ENCODE data around the gene ATP5MC2. TPM values are rescaled to one million over a fixed set of nuclear protein-coding genes. Genes with fewer than 3 reads are reported as not detected.
"Not testable (repeated sequence)": the region's sequence is repeated elsewhere in the genome, so short reads cannot be mapped to it uniquely, and the experiment has no call there.

Gene ATP5MC2
- total RNA-seq, 1 experiment from 2014 or later = 318 TPM

- DNase-seq (ENCODE audit: low read depth) = peak; percentile 59
These were observed 19.6 kb upstream of the ATP5MC2 start for GRCh38 chr12:53695152-53696145.

- DNase-seq (ENCODE audit: low read depth) = no peak
These were observed 18.9 kb upstream of the ATP5MC2 start for GRCh38 chr12:53694756-53695151.

- no peak for DNase-seq (ENCODE audit: low read depth)
These were observed 12.3 kb upstream of the ATP5MC2 start for GRCh38 chr12:53688134-53688533.

GRCh38 chr12:53686436-53686835, 10.6 kb upstream of the ATP5MC2 start:
- DNase-seq (ENCODE audit: low read depth) = no peak

- no peak for DNase-seq (ENCODE audit: low read depth)
These were observed 8.9 kb upstream of the ATP5MC2 start for GRCh38 chr12:53684654-53685220.

GRCh38 chr12:53683983-53684382, 8.1 kb upstream of the ATP5MC2 start:
- no peak for DNase-seq (ENCODE audit: low read depth)

GRCh38 chr12:53683494-53683893, 7.6 kb upstream of the ATP5MC2 start:
- no peak for DNase-seq (ENCODE audit: low read depth)

- DNase-seq (ENCODE audit: low read depth) = not testable (repeated sequence)
These were observed 4.2 kb upstream of the ATP5MC2 start for GRCh38 chr12:53680061-53680460.

GRCh38 chr12:53677800-53678148, 1.9 kb upstream of the ATP5MC2 start:
- DNase-seq (ENCODE audit: low read depth) = no peak

- DNase-seq (ENCODE audit: low read depth) = no peak
These were observed 1.3 kb upstream of the ATP5MC2 start for GRCh38 chr12:53677016-53677799.

- peak; percentile 39 for DNase-seq (ENCODE audit: low read depth)
These were observed 753 bp upstream of the ATP5MC2 start for GRCh38 chr12:53676656-53677015.

- no peak for DNase-seq (ENCODE audit: low read depth)
These were observed 744 bp downstream of the ATP5MC2 start for GRCh38 chr12:53674977-53675700.

GRCh38 chr12:53670971-53671370, 4.9 kb downstream of the ATP5MC2 start:
- no peak for DNase-seq (ENCODE audit: low read depth)

GRCh38 chr12:53670308-53670707, 5.6 kb downstream of the ATP5MC2 start:
- no peak for DNase-seq (ENCODE audit: low read depth)

- no peak for DNase-seq (ENCODE audit: low read depth)
These were observed 8.8 kb downstream of the ATP5MC2 start for GRCh38 chr12:53667080-53667479.

- no peak for DNase-seq (ENCODE audit: low read depth)
These were observed 10.9 kb downstream of the ATP5MC2 start for GRCh38 chr12:53664936-53665335.

GRCh38 chr12:53664191-53664590, 11.7 kb downstream of the ATP5MC2 start:
- DNase-seq (ENCODE audit: low read depth) = no peak

GRCh38 chr12:53660041-53660440, 15.8 kb downstream of the ATP5MC2 start:
- no peak for DNase-seq (ENCODE audit: low read depth)

GRCh38 chr12:53659571-53659981, 16.3 kb downstream of the ATP5MC2 start:
- DNase-seq (ENCODE audit: low read depth) = peak; percentile 21

- peak; percentile 80 for DNase-seq (ENCODE audit: low read depth)
These were observed 16.8 kb downstream of the ATP5MC2 start for GRCh38 chr12:53659011-53659551.

- DNase-seq (ENCODE audit: low read depth) = no peak
These were observed 18.8 kb downstream of the ATP5MC2 start for GRCh38 chr12:53657041-53657440.

Data from RPMI7951 (cell line).